ENCODE results near the gene FKBP2. TPM values are rescaled to one million over a fixed set of nuclear protein-coding genes. Genes with fewer than 3 reads are reported as not detected.

The FKBP2 gene
- total RNA-seq: 43.6 and 94.6 TPM in 2 replicates

GRCh38 chr11:64240435-64241240, at the start of gene FKBP2:
Gene FKBP2, plus strand, starts transcription at chr11:64241095. Its CDS starts 1,293 bp downstream, at chr11:64242388.

GRCh38 chr11:64206457-64207255, 34.2 kb upstream of the FKBP2 start, which contains the start of gene FERMT3:
Gene FERMT3, plus strand, starts transcription at chr11:64206721. Its CDS starts 644 bp downstream, at chr11:64207365.

DNA sequence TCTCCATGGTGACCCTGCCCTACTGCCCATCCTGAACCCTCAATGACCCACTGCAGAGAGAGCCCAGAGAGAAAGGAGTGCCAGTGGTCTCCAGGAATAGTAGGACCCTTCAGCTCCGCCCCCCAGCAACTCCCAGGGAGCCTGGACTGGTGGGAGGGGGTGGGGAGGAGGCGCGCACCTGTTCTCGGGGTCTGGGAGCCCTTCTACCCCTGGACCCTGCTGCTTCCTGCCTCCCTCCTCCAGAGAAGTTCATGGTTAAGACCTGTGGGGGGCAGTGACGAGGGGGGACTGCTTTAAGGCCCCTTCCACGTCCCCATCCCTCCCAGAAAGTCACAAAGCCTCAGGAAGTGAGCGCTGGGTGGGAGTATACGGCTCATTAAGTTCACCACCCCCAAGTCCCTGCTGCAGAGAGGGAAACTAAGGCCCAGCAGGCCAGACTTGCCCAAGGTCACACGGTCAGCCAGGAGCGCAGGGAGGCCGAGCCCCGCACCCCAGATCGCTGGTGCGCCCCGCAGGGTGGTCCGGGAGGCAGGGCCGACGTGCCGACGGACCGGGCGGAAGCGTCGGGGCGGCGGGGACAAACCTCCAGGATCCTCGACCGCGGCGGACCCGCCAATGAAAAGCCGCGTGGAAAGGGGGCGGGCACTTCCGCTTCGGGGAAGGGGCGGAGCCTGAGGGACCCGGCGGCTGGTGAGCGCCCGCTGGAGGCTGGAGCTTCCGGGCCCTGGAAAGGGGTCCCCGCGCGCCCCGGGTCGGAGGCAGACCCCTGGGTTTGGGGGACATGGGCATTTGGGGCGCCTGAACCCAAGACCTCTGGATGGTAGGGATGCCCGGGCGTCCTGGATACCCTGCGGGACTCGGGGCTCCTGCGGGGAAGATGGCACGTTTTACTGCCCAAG, 15.0 kb upstream of the FKBP2 start, which contains the start of the genes NUDT22 and TRPT1:
TSS of gene NUDT22 (plus strand) at position 667 of the 899 bp plus-strand sequence. CDS start 379 bp downstream, outside the sequence.
TSS of gene TRPT1 (minus strand) at position 579 of the 899 bp plus-strand sequence. CDS start at position 253, 326 bp downstream.

DNA sequence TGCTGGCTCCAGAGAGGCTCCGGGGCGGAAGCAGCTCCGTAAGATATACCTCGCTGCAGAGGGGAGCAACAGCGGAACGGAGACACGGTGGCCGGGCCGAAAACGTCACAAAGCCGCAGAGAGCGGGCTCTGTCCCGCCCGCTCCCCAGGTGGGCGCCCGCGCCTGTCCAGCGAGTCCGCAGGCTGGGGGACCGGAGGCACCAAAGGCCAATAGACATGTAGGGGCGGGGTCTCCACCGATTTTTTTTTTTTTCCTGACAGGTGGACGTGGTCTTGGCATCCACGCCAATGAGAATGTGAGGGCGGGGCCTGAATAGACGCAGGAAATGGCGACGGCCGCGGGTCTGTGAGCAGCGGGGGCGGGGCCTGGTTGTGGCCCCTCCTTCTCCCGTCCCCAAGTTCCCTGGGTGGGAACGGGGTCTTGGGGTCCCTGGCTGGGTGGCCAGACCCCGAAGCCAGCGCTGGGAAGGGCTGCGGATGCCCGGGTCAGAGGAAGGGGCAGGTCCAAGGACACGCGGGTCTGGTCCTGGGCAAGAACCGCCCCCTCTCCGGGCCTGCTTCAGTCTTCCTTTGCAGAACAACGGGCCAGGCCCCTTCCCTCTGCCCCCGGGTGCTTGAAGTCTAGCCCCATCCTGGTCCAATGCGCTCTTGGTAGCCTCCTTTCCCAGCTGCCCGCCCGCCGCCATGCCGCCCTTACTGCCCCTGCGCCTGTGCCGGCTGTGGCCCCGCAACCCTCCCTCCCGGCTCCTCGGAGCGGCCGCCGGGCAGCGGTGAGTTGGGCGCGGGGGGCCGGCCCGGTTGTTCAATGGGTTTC, 10.5 kb upstream of the FKBP2 start, which contains the start of gene DNAJC4:
TSS of gene DNAJC4 (plus strand) at position 378 of the 814 bp plus-strand sequence. CDS start at position 685, 307 bp downstream.

GRCh38 chr11:64233913-64234586, 6.8 kb upstream of the FKBP2 start, which contains the start of gene VEGFB:
Gene VEGFB, plus strand, starts transcription at chr11:64234584. Its CDS starts 250 bp downstream, at chr11:64234834.

DNA sequence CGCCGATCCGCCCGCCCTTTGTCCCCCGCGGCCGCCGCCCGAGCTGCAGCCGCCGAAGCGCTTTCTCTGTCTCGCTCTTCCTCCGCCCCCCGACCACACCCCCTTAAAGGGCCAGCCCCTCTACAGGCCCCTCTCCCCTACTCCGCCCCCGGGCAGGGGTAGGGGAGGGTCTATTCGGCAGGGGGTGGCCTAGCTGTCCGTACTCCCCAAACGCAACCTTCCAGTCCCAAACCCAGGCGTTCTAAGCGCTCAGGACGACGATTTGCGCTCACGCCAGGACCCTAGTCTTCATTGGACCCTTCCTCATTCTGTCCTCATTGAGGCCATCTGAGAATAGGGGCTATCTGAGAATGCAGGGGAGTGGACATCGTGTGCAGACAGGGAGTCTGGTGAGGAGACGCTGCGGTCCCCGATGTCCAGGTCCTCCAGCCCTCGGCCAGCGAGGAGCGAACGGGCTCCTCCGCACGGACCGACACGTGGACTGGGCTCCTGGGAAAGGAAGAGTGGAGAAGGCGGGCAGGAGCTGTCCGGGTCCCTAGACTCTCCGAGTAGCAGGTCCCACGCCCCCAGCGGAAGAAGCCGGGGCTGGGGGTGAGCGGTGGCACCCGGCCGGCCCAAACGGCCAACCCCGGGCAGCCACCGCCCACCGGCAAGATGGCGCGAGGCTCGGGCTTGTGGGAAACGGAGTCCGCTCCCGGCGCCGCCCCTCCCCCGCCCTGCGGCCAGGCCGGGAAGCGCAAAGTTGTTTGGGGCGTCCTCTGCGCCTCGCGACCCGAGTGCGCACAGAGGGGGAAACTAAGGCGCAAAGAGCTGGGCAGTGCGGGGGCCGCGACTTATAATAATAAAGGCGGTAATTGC, 6.2 kb downstream of the FKBP2 start, which contains the start of gene PPP1R14B:
TSS of gene PPP1R14B (minus strand) at position 73 of the 858 bp plus-strand sequence. CDS start 270 bp downstream, outside the sequence.

DNA sequence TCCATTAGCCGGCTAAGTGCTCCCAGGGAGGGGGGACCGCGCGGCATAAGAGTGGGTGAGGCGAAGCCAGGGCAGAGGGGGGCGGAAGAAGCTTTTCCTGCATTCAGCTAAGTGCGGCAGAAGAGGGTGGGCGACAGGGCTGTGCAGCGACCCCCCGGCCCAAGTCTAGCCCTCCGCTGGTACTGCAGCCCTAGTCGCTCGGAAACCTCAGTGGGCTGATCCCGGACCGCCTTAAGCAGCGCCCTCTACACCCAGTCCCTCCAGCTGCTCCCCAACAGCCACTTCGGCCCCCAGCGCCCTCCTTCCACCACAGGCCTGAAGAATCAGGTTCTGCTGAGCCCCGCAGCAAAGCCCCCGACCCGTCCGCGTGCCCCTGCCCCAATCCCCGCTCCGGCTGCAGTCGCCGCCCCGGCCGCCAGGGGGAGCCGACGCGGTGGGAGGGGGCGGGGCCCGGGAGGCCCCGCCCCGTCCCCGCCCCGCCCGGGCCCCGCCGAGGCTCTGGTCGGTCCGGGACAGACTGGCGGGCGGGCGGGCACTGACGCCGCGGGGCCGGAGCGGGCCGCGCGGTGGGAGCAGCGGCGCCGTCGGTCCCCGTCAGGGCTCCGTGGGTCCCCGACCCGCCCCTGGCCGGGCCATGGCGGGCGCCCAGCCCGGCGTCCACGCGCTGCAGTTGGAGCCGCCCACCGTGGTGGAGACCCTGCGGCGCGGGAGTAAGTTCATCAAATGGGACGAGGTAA, 10.3 kb downstream of the FKBP2 start, which contains the start of gene PLCB3:
TSS of gene PLCB3 (plus strand) at position 515 of the 737 bp plus-strand sequence. CDS start at position 635, 120 bp downstream.

GRCh38 chr11:64284048-64284961, 43.4 kb downstream of the FKBP2 start, which contains the start of gene BAD:
Gene BAD, minus strand, starts transcription at chr11:64284665. Its CDS starts 297 bp downstream, at chr11:64284368.

DNA sequence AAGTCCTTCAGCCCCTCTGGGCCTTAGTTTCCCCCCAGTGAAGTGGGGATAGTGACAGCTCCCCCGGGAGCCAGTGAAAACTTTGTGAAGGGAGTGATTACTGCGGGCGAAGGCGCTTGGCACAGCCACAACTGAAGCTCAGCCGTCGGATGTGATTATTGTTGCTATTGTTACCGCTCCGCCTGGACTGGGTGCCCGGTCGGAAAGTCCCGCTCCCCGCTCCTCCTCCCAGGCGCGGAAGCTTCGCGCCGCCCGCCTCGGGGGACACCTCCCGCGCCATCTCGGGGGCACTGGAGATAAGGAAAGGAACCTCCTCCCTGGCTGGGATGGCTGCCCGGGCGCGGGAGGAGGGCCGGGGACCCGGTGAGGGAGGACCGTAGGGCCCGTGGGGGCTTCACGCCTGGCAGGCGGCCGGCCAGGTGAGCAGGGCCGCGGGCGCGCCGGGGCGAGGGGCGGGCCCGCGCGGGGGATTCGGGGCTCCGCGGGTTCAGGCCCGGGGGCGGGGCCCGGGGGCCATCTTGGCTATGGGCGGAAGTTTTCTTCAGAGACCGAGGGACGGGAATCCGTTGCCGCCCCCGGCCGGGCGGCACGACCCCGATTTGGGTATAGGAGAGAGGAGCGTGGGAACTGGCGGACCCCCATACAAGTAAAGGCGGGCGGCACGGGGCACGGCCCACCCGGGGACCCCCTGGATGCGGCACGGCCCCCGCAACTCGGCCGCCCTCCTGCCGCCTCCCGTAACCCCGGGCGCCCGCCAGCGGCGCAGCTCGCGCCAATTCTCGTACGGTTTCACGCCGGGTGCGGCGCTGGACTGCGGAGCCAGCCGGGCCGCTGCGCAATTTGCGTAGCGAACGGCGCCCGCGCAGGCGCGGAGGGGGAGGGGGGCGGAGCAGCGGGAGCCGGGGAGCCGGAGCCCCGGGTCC, 44.3 kb downstream of the FKBP2 start, which contains the start of gene GPR137:
TSS of gene GPR137 (plus strand) at position 887 of the 923 bp plus-strand sequence. CDS start 677 bp downstream, outside the sequence.

DNA sequence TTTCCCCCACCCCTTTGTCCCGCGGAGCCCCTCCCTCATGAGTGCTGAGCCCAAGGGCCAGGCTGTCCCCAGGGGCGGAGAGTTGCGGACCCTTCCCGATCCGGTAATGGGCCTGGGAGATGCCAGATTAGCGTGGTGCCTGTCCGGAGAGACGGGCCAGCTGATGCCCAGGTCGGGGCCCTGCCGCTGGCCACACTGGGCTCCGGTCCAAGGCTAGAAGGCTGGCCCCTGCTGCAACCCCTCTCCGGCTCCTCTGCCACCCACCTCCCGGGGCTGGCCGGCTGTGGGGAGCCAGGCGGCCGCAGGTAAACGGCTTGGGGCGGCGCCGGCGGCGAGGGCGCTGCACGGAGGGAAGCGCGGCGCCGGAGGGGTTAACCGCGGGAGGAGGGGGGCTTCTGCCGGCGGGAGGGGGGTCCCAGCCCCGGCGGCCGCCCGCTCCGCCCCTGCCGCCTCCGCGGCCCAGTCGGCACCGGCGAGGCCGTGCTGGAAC, 50.4 kb downstream of the FKBP2 start, which contains the start of gene KCNK4:
TSS of gene KCNK4 (plus strand) at position 41 of the 490 bp plus-strand sequence. CDS start 1,717 bp downstream, outside the sequence.

Other genes starting within 250 kb of the FKBP2 start
- gene FLRT1, start 205.2 kb upstream of the FKBP2 start, total RNA-seq: 0.12 and 0.60 TPM in 2 replicates
- gene MACROD1, start 75.0 kb upstream of the FKBP2 start, total RNA-seq: 24.4 and 39.9 TPM in 2 replicates
- gene STIP1, start 54.9 kb upstream of the FKBP2 start, total RNA-seq: 88.1 and 90.1 TPM in 2 replicates
- 3.2 and 3.4 TPM in 2 replicates for gene FERMT3, start 34.4 kb upstream of the FKBP2 start, total RNA-seq
- 53.7 and 59.2 TPM in 2 replicates for gene TRPT1, start 14.9 kb upstream of the FKBP2 start, total RNA-seq
- gene NUDT22, start 14.8 kb upstream of the FKBP2 start, total RNA-seq: 33.8 and 51.9 TPM in 2 replicates
- gene DNAJC4, start 10.5 kb upstream of the FKBP2 start, total RNA-seq: 14.0 and 32.9 TPM in 2 replicates
- 70.5 and 97.3 TPM in 2 replicates for gene VEGFB, start 6.5 kb upstream of the FKBP2 start, total RNA-seq
- gene PPP1R14B, start 5.8 kb downstream of the FKBP2 start, total RNA-seq: 184 and 217 TPM in 2 replicates
- gene PLCB3, start 10.4 kb downstream of the FKBP2 start, total RNA-seq: 32.9 and 40.7 TPM in 2 replicates
- gene BAD, start 43.6 kb downstream of the FKBP2 start, total RNA-seq: 133 and 152 TPM in 2 replicates
- gene GPR137, start 44.8 kb downstream of the FKBP2 start, total RNA-seq: 25.4 and 32.1 TPM in 2 replicates
- gene KCNK4, start 50.2 kb downstream of the FKBP2 start, total RNA-seq: 0.26 TPM in 1 of 2 replicates, not detected in the other
- gene CATSPERZ, start 59.3 kb downstream of the FKBP2 start, total RNA-seq: not detected in 2 replicates
- gene ESRRA, start 64.4 kb downstream of the FKBP2 start, total RNA-seq: 16.9 and 30.0 TPM in 2 replicates
- gene TRMT112, start 76.5 kb downstream of the FKBP2 start, total RNA-seq: 200 and 206 TPM in 2 replicates
- 401 and 450 TPM in 2 replicates for gene PRDX5, start 77.0 kb downstream of the FKBP2 start, total RNA-seq
- 0.34 and 2.7 TPM in 2 replicates for gene CCDC88B, start 99.1 kb downstream of the FKBP2 start, total RNA-seq
- 34.6 and 55.2 TPM in 2 replicates for gene RPS6KA4, start 118.1 kb downstream of the FKBP2 start, total RNA-seq

Measured in pericardium fibroblast (primary cell).